Endothelial cell (in vitro differentiated cells): ENCODE measurements around the gene MIGA2. TPM values are rescaled to one million over a fixed set of nuclear protein-coding genes. Genes with fewer than 3 reads are reported as not detected.
"Not testable (repeated sequence)": the region's sequence is repeated elsewhere in the genome, so short reads cannot be mapped to it uniquely, and the experiment has no call there.

ENCODE experiments used
- DNase-seq: peaks from one replicate; pipeline ENCODE4 v3.0.0; 2021; ENCODE audit warnings: low spot score
- H3K27ac Mint-ChIP-seq: one replicate; pipeline ENCODE4 v1.8.0; 2021; ENCODE audit warnings: mixed read lengths, inconsistent platforms; ENCODE audit not compliant: unreplicated experiment
- H3K27me3 Mint-ChIP-seq: one replicate; pipeline ENCODE4 v1.8.0; 2021; ENCODE audit warnings: mild to moderate bottlenecking, moderate library complexity, mixed read lengths, inconsistent platforms; ENCODE audit not compliant: unreplicated experiment
- H3K36me3 Mint-ChIP-seq: one replicate; pipeline ENCODE4 v1.8.0; 2021; ENCODE audit warnings: mild to moderate bottlenecking, low read depth, mixed read lengths, inconsistent platforms; ENCODE audit not compliant: unreplicated experiment
- H3K4me1 Mint-ChIP-seq: one replicate; pipeline ENCODE4 v1.8.0; 2021; ENCODE audit warnings: mild to moderate bottlenecking, mixed read lengths, inconsistent platforms; ENCODE audit not compliant: unreplicated experiment
- H3K4me3 Mint-ChIP-seq: one replicate; pipeline ENCODE4 v1.8.0; 2021; ENCODE audit warnings: mild to moderate bottlenecking, mixed read lengths, inconsistent platforms; ENCODE audit not compliant: unreplicated experiment
- H3K9me3 Mint-ChIP-seq: one replicate; pipeline ENCODE4 v1.8.0; 2021; ENCODE audit warnings: mixed read lengths, inconsistent platforms; ENCODE audit not compliant: unreplicated experiment
- total RNA-seq: library from RNA; stranded (reverse); fragmentation: NEBNext Ultra II Directional; extraction: Animal tissue kit (Norgen Biotek cat#: 25700); gene quantifications from one replicate; pipeline ENCODE4 v1.2.1, GENCODE V29; 2021; ENCODE audit not compliant: unreplicated experiment
- TF ChIP-seq, protein P1 (sequence below): fragments of 200-600 bp; sonication (generic); IDR thresholded peaks from one replicate; pipeline ENCODE4 v1.5.0; 2021; ENCODE audit warnings: antibody characterized with exemption; ENCODE audit not compliant: unreplicated experiment

MIGA2 gene
- total RNA-seq, 1 donor from 2014 or later: 32.9 TPM

DNA sequence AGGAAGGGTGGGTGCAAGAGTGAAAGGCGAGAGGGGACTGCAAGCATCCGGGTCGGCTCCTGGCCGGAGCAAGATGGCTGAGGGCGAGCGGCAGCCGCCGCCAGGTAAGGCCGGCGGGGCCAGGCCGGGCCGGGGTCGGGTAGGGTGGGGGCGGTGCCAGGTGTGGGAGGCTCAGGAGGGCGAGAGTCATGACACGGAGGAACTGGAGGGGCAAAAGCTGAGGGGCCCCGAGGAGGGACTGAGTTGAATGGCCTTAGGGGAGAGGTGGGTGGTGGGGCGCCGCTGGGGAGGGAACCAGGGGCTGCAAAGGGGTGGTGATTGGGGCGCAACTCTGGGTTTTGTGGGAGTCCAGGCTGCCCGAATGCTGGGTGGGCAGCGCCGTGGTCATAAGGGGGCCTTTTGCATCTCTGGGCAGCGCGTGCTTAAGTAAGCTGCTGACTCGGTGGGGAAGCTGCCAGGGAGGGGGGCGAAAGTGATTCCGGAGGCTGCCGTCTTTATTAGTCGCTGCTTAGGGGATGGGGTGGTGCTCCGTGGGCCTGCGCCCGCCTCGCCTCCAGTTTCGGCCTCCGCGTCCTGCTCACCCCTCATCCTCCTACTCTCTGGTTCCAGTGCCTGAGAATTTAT lies 75.2 kb downstream of the MIGA2 start:
- Mint-ChIP-seq H3K27ac (peak overlapping the region; percentile 64), H3K27me3 (peaks cover 13% of the 10 kb centered on the region), H3K36me3 (no peaks in the 10 kb centered on the region), H3K9me3 (no peaks in the 10 kb centered on the region), H3K4me3 (peak overlapping the region; percentile 97), H3K4me1 (peaks cover 18% of the 10 kb centered on the region)
- no peak for DNase-seq
- TF ChIP-seq, protein P1, sequence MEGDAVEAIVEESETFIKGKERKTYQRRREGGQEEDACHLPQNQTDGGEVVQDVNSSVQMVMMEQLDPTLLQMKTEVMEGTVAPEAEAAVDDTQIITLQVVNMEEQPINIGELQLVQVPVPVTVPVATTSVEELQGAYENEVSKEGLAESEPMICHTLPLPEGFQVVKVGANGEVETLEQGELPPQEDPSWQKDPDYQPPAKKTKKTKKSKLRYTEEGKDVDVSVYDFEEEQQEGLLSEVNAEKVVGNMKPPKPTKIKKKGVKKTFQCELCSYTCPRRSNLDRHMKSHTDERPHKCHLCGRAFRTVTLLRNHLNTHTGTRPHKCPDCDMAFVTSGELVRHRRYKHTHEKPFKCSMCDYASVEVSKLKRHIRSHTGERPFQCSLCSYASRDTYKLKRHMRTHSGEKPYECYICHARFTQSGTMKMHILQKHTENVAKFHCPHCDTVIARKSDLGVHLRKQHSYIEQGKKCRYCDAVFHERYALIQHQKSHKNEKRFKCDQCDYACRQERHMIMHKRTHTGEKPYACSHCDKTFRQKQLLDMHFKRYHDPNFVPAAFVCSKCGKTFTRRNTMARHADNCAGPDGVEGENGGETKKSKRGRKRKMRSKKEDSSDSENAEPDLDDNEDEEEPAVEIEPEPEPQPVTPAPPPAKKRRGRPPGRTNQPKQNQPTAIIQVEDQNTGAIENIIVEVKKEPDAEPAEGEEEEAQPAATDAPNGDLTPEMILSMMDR: no peak

DNA sequence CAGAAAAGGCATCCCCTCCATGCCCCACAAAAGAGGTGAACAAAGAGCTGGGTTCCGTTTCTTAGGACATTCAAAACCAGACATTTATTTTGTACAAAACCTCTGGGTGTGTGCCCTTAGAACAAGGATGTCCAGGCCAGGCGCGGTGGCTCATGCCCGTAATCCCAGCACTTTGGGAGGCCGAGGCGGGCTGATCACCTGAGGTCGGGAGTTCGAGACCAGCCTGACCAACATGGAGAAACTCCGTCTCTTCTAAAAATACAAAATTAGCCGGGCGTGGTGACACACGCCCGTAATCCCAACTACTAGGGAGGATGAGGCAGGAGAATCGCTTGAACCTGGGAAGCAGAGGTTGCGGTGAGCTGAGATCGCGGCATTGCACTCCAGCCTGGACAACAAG lies 76.1 kb downstream of the MIGA2 start:
- not testable (repeated sequence) for H3K9me3 Mint-ChIP-seq, DNase-seq, H3K36me3 Mint-ChIP-seq
- peaks cover 13% of the 10 kb centered on the region for H3K27me3 Mint-ChIP-seq
- peaks cover 18% of the 10 kb centered on the region for H3K4me1 Mint-ChIP-seq
- H3K27ac Mint-ChIP-seq: peak overlapping the region; percentile 45
- H3K4me3 Mint-ChIP-seq: peak overlapping the region; percentile 97

DNA sequence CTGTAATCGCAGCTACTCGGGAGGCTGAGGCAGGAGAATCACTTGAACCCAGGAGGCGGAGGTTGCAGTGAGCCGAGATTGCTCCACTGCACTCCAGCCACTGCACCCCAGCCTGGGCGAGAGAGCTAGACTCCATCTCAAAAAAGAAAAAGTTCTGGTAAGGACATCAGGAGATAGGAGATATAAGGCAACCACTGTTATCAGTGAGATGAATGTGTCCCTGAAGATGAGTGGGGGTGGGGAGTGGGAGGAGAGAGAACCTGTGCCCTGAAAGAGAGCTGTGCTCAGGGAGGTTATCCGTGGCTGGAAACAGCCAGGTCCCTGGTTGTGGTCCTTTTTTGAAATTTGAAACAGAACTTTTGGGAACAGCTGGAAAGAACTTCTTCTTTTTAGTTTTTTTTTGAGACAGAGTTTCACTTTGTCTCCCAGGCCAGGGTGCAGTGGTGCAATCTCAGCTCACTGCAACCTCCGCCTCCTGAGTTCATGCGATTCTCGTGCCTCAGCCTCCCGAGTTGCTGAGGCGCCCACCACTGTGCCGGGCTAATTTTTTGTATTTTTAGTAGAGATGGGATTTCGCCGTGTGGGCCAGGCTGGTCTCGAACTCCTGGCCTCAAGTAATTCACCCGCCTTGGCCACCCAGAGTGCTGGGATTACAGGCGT lies 77.3 kb downstream of the MIGA2 start:
- H3K4me1 Mint-ChIP-seq: peaks cover 17% of the 10 kb centered on the region
- no peaks in the 10 kb centered on the region for H3K9me3 Mint-ChIP-seq
- TF ChIP-seq, protein P1: no peak
- no peak overlapping the region for H3K4me3 Mint-ChIP-seq
- DNase-seq: no peak
- H3K27me3 Mint-ChIP-seq: peaks cover 12% of the 10 kb centered on the region
- H3K27ac Mint-ChIP-seq: no peak overlapping the region
- no peaks in the 10 kb centered on the region for H3K36me3 Mint-ChIP-seq

DNA sequence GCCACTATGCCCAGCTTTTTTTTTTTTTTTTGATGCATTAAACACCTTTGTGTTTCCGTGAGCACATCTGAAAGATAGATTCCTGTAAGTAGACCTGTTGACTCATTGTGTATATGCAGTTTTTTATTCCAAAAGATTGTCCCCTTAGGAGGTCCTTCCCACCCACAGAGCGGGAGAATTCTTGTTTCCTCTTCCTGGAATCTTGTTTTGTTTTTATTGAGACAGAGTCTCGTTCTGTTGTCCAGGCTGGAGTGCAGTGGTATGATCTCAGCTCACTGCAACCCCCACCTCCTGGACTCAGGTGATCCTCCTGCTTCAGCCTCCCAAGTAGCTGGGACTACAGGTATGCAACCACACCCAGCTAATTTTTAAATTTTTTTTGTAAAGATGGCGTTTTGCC lies 82.4 kb downstream of the MIGA2 start:
- Mint-ChIP-seq H3K27ac (peak overlapping the region; percentile 71), H3K36me3 (peaks cover 16% of the 10 kb centered on the region), H3K4me3 (no peak overlapping the region), H3K4me1 (peaks cover 5% of the 10 kb centered on the region), H3K27me3 (no peaks in the 10 kb centered on the region), H3K9me3 (no peaks in the 10 kb centered on the region)
- no peak for DNase-seq
- TF ChIP-seq, protein P1: no peak

DNA sequence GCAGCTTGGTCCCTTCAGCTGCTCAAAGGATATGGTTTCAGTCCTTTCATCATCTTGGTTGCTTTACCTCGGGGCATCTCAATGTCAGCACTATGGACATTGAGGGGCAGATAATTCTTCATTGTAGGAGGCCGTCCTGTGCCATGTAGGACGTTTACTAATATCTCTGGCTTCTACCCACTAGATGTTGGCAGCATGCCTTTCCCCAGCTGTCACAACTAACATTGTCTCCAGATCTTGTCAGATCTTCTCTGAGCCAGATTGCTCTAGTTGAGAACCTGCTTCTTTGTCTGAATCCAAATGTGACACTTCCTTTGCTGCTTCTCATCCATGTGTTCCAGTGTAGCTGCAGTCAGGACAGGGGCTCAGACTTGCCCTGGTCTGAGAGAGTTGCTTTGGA lies 85.1 kb downstream of the MIGA2 start:
- DNase-seq: no peak
- Mint-ChIP-seq H3K27me3 (no peaks in the 10 kb centered on the region), H3K4me1 (peaks cover 9% of the 10 kb centered on the region), H3K4me3 (peak overlapping the region; percentile 1), H3K9me3 (no peaks in the 10 kb centered on the region), H3K36me3 (peaks cover 19% of the 10 kb centered on the region), H3K27ac (no peak overlapping the region)
- TF ChIP-seq, protein P1: no peak

Other genes with a start within 250 kb of the MIGA2 start
- gene TBC1D13, start 249.4 kb upstream of the MIGA2 start, total RNA-seq: 58.8 TPM
- gene ENDOG, start 218.1 kb upstream of the MIGA2 start, total RNA-seq: 8.1 TPM
- 62.1 TPM for gene SPOUT1, start 206.8 kb upstream of the MIGA2 start, total RNA-seq
- gene KYAT1, start 154.7 kb upstream of the MIGA2 start, total RNA-seq: 3.3 TPM
- gene LRRC8A, start 154.5 kb upstream of the MIGA2 start, total RNA-seq: 54.3 TPM
- gene PHYHD1, start 115.6 kb upstream of the MIGA2 start, total RNA-seq: 10.3 TPM
- 18.2 TPM for gene DOLK, start 89.0 kb upstream of the MIGA2 start, total RNA-seq
- 44.0 TPM for gene NUP188, start 88.9 kb upstream of the MIGA2 start, total RNA-seq
- gene SH3GLB2, start 8.3 kb upstream of the MIGA2 start, total RNA-seq: 94.3 TPM
- gene DOLPP1, start 44.5 kb downstream of the MIGA2 start, total RNA-seq: 21.4 TPM
- 42.9 TPM for gene CRAT, start 74.2 kb downstream of the MIGA2 start, total RNA-seq
- 120 TPM for gene PTPA, start 74.8 kb downstream of the MIGA2 start, total RNA-seq
- gene IER5L, start 141.6 kb downstream of the MIGA2 start, total RNA-seq: 5.2 TPM